ENCODE results near the gene GNAS. TPM values are rescaled to one million over a fixed set of nuclear protein-coding genes. Genes with fewer than 3 reads are reported as not detected.

The GNAS gene
- total and polyA plus RNA-seq, 4 donors = 115 to 360 (median 277) TPM

GRCh38 chr20:58813369-58813768 lies 39.1 kb upstream of the GNAS start:
- TF ChIP-seq FOXA2 (IDR thresholded peaks at IDR 0.05) (no peak), HNF4G (IDR thresholded peaks at IDR 0.05) (no peak), HNF4A (conservative IDR thresholded peaks at IDR 0.05) (no peak), RXRA (IDR thresholded peaks at IDR 0.05) (no peak)
- Histone ChIP-seq H3K9ac (ENCODE audit: low read depth in 1 of 2, low read length in 2 of 2) (no peak overlapping the region), H3K36me3 (ENCODE audit: control insufficient read depth in 4 of 4, insufficient read depth in 3 of 4, low read depth in 1 of 4, low read length in 3 of 4) (no peaks in the 10 kb centered on the region), H3K4me1 (ENCODE audit: control insufficient read depth in 4 of 4, insufficient read depth in 4 of 4, low read length in 3 of 4) (no peaks in the 10 kb centered on the region), H3K9me3 (ENCODE audit: control insufficient read depth in 4 of 4, low read length in 3 of 4) (no peaks in the 10 kb centered on the region), H3K4me3 (ENCODE audit: low read depth in 1 of 3, low read length in 3 of 3) (no peak overlapping the region), H3K27me3 (ENCODE audit: control insufficient read depth in 4 of 4, insufficient read depth in 4 of 4, low read length in 3 of 4) (no peaks in the 10 kb centered on the region), H3K27ac (ENCODE audit: low read depth in 1 of 2, low read length in 2 of 2) (no peak overlapping the region)
- WGBS = 78% methylated on average over 8 of the region's 8 CpGs
- DNase-seq (ENCODE audit: low spot score) = no peak

GRCh38 chr20:58815448-58815847 lies 37.1 kb upstream of the GNAS start:
- 78% methylated on average over 11 of the region's 11 CpGs for WGBS
- H3K27me3 ChIP-seq (ENCODE audit: control insufficient read depth in 4 of 4, insufficient read depth in 4 of 4, low read length in 3 of 4) = no peaks in the 10 kb centered on the region
- DNase-seq (ENCODE audit: low spot score) = no peak
- H3K4me1 ChIP-seq (ENCODE audit: control insufficient read depth in 4 of 4, insufficient read depth in 4 of 4, low read length in 3 of 4) = no peaks in the 10 kb centered on the region
- no peak overlapping the region for H3K9ac ChIP-seq (ENCODE audit: low read depth in 1 of 2, low read length in 2 of 2)
- no peak for TF ChIP-seq FOXA1 (IDR thresholded peaks at IDR 0.05)
- TF ChIP-seq, protein P1, sequence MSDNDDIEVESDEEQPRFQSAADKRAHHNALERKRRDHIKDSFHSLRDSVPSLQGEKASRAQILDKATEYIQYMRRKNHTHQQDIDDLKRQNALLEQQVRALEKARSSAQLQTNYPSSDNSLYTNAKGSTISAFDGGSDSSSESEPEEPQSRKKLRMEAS (IDR thresholded peaks at IDR 0.05) = no peak
- no peak for TF ChIP-seq HNF4G (IDR thresholded peaks at IDR 0.05)
- TF ChIP-seq RXRA (IDR thresholded peaks at IDR 0.05) = no peak
- TF ChIP-seq GABPA (IDR thresholded peaks at IDR 0.05 in 1 of 2, conservative IDR thresholded peaks at IDR 0.05 in 1 of 2) = no peak
- no peak for TF ChIP-seq JUND (IDR thresholded peaks at IDR 0.05)
- TF ChIP-seq RAD21 (IDR thresholded peaks at IDR 0.05) = no peak
- no peak for TF ChIP-seq YY1 (IDR thresholded peaks at IDR 0.05)
- TF ChIP-seq, protein P2, sequence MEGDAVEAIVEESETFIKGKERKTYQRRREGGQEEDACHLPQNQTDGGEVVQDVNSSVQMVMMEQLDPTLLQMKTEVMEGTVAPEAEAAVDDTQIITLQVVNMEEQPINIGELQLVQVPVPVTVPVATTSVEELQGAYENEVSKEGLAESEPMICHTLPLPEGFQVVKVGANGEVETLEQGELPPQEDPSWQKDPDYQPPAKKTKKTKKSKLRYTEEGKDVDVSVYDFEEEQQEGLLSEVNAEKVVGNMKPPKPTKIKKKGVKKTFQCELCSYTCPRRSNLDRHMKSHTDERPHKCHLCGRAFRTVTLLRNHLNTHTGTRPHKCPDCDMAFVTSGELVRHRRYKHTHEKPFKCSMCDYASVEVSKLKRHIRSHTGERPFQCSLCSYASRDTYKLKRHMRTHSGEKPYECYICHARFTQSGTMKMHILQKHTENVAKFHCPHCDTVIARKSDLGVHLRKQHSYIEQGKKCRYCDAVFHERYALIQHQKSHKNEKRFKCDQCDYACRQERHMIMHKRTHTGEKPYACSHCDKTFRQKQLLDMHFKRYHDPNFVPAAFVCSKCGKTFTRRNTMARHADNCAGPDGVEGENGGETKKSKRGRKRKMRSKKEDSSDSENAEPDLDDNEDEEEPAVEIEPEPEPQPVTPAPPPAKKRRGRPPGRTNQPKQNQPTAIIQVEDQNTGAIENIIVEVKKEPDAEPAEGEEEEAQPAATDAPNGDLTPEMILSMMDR (IDR thresholded peaks at IDR 0.05; ENCODE audit: low read depth, low read length, missing input control) = no peak
- no peak for TF ChIP-seq TAF1 (conservative IDR thresholded peaks at IDR 0.05)
- no peak for TF ChIP-seq EGR1 (IDR thresholded peaks at IDR 0.05; ENCODE audit: low read depth in 2 of 2)
- no peak for TF ChIP-seq HNF4A (conservative IDR thresholded peaks at IDR 0.05)
- TF ChIP-seq SP1 (IDR thresholded peaks at IDR 0.05) = no peak
- TF ChIP-seq FOXA2 (IDR thresholded peaks at IDR 0.05) = no peak
- TF ChIP-seq, protein P3, sequence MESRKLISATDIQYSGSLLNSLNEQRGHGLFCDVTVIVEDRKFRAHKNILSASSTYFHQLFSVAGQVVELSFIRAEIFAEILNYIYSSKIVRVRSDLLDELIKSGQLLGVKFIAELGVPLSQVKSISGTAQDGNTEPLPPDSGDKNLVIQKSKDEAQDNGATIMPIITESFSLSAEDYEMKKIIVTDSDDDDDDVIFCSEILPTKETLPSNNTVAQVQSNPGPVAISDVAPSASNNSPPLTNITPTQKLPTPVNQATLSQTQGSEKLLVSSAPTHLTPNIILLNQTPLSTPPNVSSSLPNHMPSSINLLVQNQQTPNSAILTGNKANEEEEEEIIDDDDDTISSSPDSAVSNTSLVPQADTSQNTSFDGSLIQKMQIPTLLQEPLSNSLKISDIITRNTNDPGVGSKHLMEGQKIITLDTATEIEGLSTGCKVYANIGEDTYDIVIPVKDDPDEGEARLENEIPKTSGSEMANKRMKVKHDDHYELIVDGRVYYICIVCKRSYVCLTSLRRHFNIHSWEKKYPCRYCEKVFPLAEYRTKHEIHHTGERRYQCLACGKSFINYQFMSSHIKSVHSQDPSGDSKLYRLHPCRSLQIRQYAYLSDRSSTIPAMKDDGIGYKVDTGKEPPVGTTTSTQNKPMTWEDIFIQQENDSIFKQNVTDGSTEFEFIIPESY (IDR thresholded peaks at IDR 0.05) = no peak
- no peak for TF ChIP-seq ATF3 (IDR thresholded peaks at IDR 0.05)
- TF ChIP-seq NR2F2 (IDR thresholded peaks at IDR 0.05) = no peak
- TF ChIP-seq, protein P4, sequence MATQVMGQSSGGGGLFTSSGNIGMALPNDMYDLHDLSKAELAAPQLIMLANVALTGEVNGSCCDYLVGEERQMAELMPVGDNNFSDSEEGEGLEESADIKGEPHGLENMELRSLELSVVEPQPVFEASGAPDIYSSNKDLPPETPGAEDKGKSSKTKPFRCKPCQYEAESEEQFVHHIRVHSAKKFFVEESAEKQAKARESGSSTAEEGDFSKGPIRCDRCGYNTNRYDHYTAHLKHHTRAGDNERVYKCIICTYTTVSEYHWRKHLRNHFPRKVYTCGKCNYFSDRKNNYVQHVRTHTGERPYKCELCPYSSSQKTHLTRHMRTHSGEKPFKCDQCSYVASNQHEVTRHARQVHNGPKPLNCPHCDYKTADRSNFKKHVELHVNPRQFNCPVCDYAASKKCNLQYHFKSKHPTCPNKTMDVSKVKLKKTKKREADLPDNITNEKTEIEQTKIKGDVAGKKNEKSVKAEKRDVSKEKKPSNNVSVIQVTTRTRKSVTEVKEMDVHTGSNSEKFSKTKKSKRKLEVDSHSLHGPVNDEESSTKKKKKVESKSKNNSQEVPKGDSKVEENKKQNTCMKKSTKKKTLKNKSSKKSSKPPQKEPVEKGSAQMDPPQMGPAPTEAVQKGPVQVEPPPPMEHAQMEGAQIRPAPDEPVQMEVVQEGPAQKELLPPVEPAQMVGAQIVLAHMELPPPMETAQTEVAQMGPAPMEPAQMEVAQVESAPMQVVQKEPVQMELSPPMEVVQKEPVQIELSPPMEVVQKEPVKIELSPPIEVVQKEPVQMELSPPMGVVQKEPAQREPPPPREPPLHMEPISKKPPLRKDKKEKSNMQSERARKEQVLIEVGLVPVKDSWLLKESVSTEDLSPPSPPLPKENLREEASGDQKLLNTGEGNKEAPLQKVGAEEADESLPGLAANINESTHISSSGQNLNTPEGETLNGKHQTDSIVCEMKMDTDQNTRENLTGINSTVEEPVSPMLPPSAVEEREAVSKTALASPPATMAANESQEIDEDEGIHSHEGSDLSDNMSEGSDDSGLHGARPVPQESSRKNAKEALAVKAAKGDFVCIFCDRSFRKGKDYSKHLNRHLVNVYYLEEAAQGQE (IDR thresholded peaks at IDR 0.05) = no peak
- H3K9me3 ChIP-seq (ENCODE audit: control insufficient read depth in 4 of 4, low read length in 3 of 4) = no peaks in the 10 kb centered on the region
- no peak overlapping the region for H3K27ac ChIP-seq (ENCODE audit: low read depth in 1 of 2, low read length in 2 of 2)
- no peak overlapping the region for H3K4me3 ChIP-seq (ENCODE audit: low read depth in 1 of 3, low read length in 3 of 3)
- H3K36me3 ChIP-seq (ENCODE audit: control insufficient read depth in 4 of 4, insufficient read depth in 3 of 4, low read depth in 1 of 4, low read length in 3 of 4) = no peaks in the 10 kb centered on the region

All from liver (tissue), 9 donors.